Small intestine (tissue), 7 donors: ENCODE results near the gene PLEKHA6. TPM values are rescaled to one million over a fixed set of nuclear protein-coding genes. Genes with fewer than 3 reads are reported as not detected.

Experiments
- DNase-seq, 2 donors: peaks; one replicate each; pipeline versions ENCODE4 v3.0.0 to v3.0.0-alpha.2; 2013
- FAIRE-seq: peaks from 2 replicates; lab custom pipeline; 2012; peaks lifted over from hg19 to GRCh38; lab: Jason Lieb, UNC
- H3K27ac ChIP-seq, 3 donors: one replicate each; pipeline ENCODE4 v1.5.1; 2013; ENCODE audit warnings: low read length in 2 of 3, mild to moderate bottlenecking in 2 of 3, control low read depth in 1 of 3, inconsistent platforms in 1 of 3, low read depth in 1 of 3, moderate library complexity in 1 of 3
- H3K27me3 ChIP-seq, 3 donors: one replicate each; pipeline ENCODE4 v1.6.1; 2013; ENCODE audit warnings: low read length in 3 of 3, inconsistent platforms in 1 of 3; ENCODE audit not compliant: control insufficient read depth in 3 of 3, insufficient read depth in 3 of 3
- H3K36me3 ChIP-seq, 3 donors: one replicate each; pipeline ENCODE4 v1.6.1; 2013; ENCODE audit warnings: low read length in 3 of 3, inconsistent platforms in 1 of 3, low read depth in 1 of 3, mild to moderate bottlenecking in 1 of 3, moderate library complexity in 1 of 3; ENCODE audit not compliant: control insufficient read depth in 3 of 3, insufficient read depth in 2 of 3
- H3K4me1 ChIP-seq, 3 donors: one replicate each; pipeline ENCODE4 v1.6.1; 2013; ENCODE audit warnings: low read length in 2 of 3, inconsistent platforms in 1 of 3, low read depth in 1 of 3, mild to moderate bottlenecking in 1 of 3, moderate library complexity in 1 of 3; ENCODE audit not compliant: control insufficient read depth in 3 of 3, insufficient read depth in 2 of 3
- H3K4me3 ChIP-seq, 3 donors: one replicate each; pipeline ENCODE4 v1.5.1; 2013; ENCODE audit warnings: low read length in 3 of 3, control low read depth in 1 of 3, inconsistent platforms in 1 of 3, low read depth in 1 of 3, mild to moderate bottlenecking in 1 of 3, moderate library complexity in 1 of 3
- H3K9me3 ChIP-seq, 2 donors: one replicate each; pipeline ENCODE4 v1.6.1; 2013; ENCODE audit warnings: low read depth in 1 of 2, low read length in 1 of 2; ENCODE audit not compliant: control insufficient read depth in 2 of 2, insufficient read depth in 1 of 2
- WGBS, 3 donors: extraction: QIAGEN DNeasy Blood & Tissue Kit; methylation state at CpG; one replicate each; pipeline ENCODE4 v1.1.7; 2013; 5-methylcytosine and 5-hydroxymethylcytosine counted together
- polyA plus RNA-seq, 4 donors: library from polyadenylated mRNA; stranded (reverse) in 3 of 4; unstranded in 1 of 4; fragments of 200-250 nt in 3 of 4; fragments of 120-200 nt in 1 of 4; gene quantifications; one replicate each; pipeline versions ENCODE4 v1.2.1 to v1.2.3, GENCODE V29; 2013
- donor health status: healthy with polysubstance abuse.
- donor health status: control.
- donor health status: control.
- donor health status: Bipolar disorder and iron deficiency.
- donor health status: healthy.

The PLEKHA6 gene
- polyA plus RNA-seq, 4 donors: 27.4 to 58.0 (median 38.3) TPM

- Histone ChIP-seq H3K36me3 (peaks cover 0 to 35% (median 0%) of the 10 kb centered on the region in 3 donors), H3K4me3 (no peak overlapping the region), H3K9me3 (no peaks in the 10 kb centered on the region), H3K27ac (peak overlapping the region in 1 of 3 donors; percentile 34), H3K4me1 (peaks cover 4 to 66% (median 6%) of the 10 kb centered on the region in 3 donors), H3K27me3 (no peaks in the 10 kb centered on the region)
- 70 to 77% (median 77%) methylated on average over 12 of the region's 12 CpGs for WGBS, 3 donors
- no peak for FAIRE-seq
- no peak for DNase-seq
Measured at GRCh38 chr1:204340081-204340889, 19.4 kb downstream of the PLEKHA6 start.

GRCh38 chr1:204339541-204339940, 20.2 kb downstream of the PLEKHA6 start:
- H3K36me3 ChIP-seq: peaks cover 0 to 36% (median 0%) of the 10 kb centered on the region in 3 donors
- DNase-seq (no peak), FAIRE-seq (no peak)
- H3K4me3 ChIP-seq: no peak overlapping the region
- peaks cover 4 to 66% (median 9%) of the 10 kb centered on the region in 3 donors for H3K4me1 ChIP-seq
- H3K9me3 ChIP-seq: no peaks in the 10 kb centered on the region
- no peaks in the 10 kb centered on the region for H3K27me3 ChIP-seq
- H3K27ac ChIP-seq: no peak overlapping the region

- Histone ChIP-seq H3K27me3 (no peaks in the 10 kb centered on the region), H3K36me3 (peaks cover 0 to 34% (median 0%) of the 10 kb centered on the region in 3 donors), H3K4me3 (no peak overlapping the region), H3K4me1 (peaks cover 4 to 70% (median 10%) of the 10 kb centered on the region in 3 donors), H3K9me3 (no peaks in the 10 kb centered on the region), H3K27ac (peak overlapping the region in 1 of 3 donors; percentile 41)
- DNase-seq (no peak), FAIRE-seq (no peak)
- WGBS, 3 donors: 92 to 93% (median 92%) methylated on average over 12 of the region's 12 CpGs
Measured at GRCh38 chr1:204338997-204339396, 20.7 kb downstream of the PLEKHA6 start.

GRCh38 chr1:204338360-204338759, 21.4 kb downstream of the PLEKHA6 start:
- Histone ChIP-seq H3K4me1 (peaks cover 10 to 76% (median 13%) of the 10 kb centered on the region in 3 donors), H3K4me3 (no peak overlapping the region), H3K9me3 (no peaks in the 10 kb centered on the region), H3K27me3 (no peaks in the 10 kb centered on the region), H3K36me3 (peaks cover 0 to 30% (median 0%) of the 10 kb centered on the region in 3 donors), H3K27ac (peak overlapping the region in 1 of 3 donors; percentile 41)
- FAIRE-seq (no peak), DNase-seq (peak; percentile 62 to 67)
- 34 to 46% (median 42%) methylated on average over 2 of the region's 2 CpGs for WGBS, 3 donors

- 82 to 88% (median 86%) methylated on average over 6 of the region's 6 CpGs for WGBS, 3 donors
- Histone ChIP-seq H3K9me3 (no peaks in the 10 kb centered on the region), H3K27me3 (no peaks in the 10 kb centered on the region), H3K4me1 (peaks cover 10 to 84% (median 13%) of the 10 kb centered on the region in 3 donors), H3K4me3 (no peak overlapping the region), H3K27ac (no peak overlapping the region), H3K36me3 (peaks cover 0 to 29% (median 0%) of the 10 kb centered on the region in 3 donors)
- DNase-seq (no peak), FAIRE-seq (no peak)
Measured at GRCh38 chr1:204337583-204337982, 22.1 kb downstream of the PLEKHA6 start.

GRCh38 chr1:204337036-204337429, 22.7 kb downstream of the PLEKHA6 start:
- Histone ChIP-seq H3K4me3 (no peak overlapping the region), H3K9me3 (no peaks in the 10 kb centered on the region), H3K36me3 (peaks cover 0 to 29% (median 0%) of the 10 kb centered on the region in 3 donors), H3K27me3 (no peaks in the 10 kb centered on the region), H3K4me1 (peaks cover 10 to 88% (median 13%) of the 10 kb centered on the region in 3 donors), H3K27ac (no peak overlapping the region)
- FAIRE-seq (no peak), DNase-seq (no peak)
- 71 to 97% (median 96%) methylated on average over 3 of the region's 3 CpGs for WGBS, 3 donors

- Histone ChIP-seq H3K36me3 (peaks cover 0 to 27% (median 0%) of the 10 kb centered on the region in 3 donors), H3K9me3 (no peaks in the 10 kb centered on the region), H3K27ac (no peak overlapping the region), H3K4me1 (peaks cover 10 to 91% (median 13%) of the 10 kb centered on the region in 3 donors), H3K27me3 (no peaks in the 10 kb centered on the region), H3K4me3 (no peak overlapping the region)
- DNase-seq: no peak
- WGBS, 3 donors: 77 to 97% (median 82%) methylated on average over 3 of the region's 3 CpGs
- no peak for FAIRE-seq
Measured at GRCh38 chr1:204336421-204337035, 23.2 kb downstream of the PLEKHA6 start.

GRCh38 chr1:204335533-204335932, 24.2 kb downstream of the PLEKHA6 start:
- H3K4me1 ChIP-seq: peaks cover 6 to 86% (median 8%) of the 10 kb centered on the region in 3 donors
- H3K27me3 ChIP-seq: no peaks in the 10 kb centered on the region
- no peak overlapping the region for H3K4me3 ChIP-seq
- FAIRE-seq (no peak), DNase-seq (no peak)
- H3K27ac ChIP-seq: peak overlapping the region in 2 of 3 donors; percentile 49 to 61
- no peaks in the 10 kb centered on the region for H3K9me3 ChIP-seq
- peaks cover 0 to 26% (median 0%) of the 10 kb centered on the region in 3 donors for H3K36me3 ChIP-seq
- WGBS, 3 donors: 63 to 83% (median 69%) methylated on average over 1 of the region's 1 CpG
